SK-N-SH (cell line): ENCODE measurements around the gene DBP. TPM values are rescaled to one million over a fixed set of nuclear protein-coding genes. Genes with fewer than 3 reads are reported as not detected.

Source experiments
- CTCF ChIA-PET: fragments of 300-600, 350-600 bp; formaldehyde crosslinking; extraction: SDS; loops from one replicate; lab custom pipeline; 2021; lab: Yijun Ruan, JAX
- POLR2A ChIA-PET: fragments of 350-600 bp; sonication (Branson Sonifier 250); formaldehyde crosslinking; extraction: SDS; loops from one replicate; lab custom pipeline; 2020; ENCODE audit warnings: antibody characterized with exemption, inconsistent platforms; lab: Yijun Ruan, JAX
- DNase-seq: peaks from one replicate; pipeline ENCODE4 v3.0.0; 2012
- H2AFZ ChIP-seq: fragments of 200-600 bp; sonication (generic); 2 replicates; pipeline ENCODE4 v1.8.1; 2016; ENCODE audit warnings: antibody characterized with exemption, mild to moderate bottlenecking, low read depth
- H3F3A ChIP-seq: fragments of 200-600 bp; sonication (generic); replicated peaks from 2 replicates; pipeline ENCODE3; 2016; ENCODE audit warnings: antibody characterized with exemption, mild to moderate bottlenecking; ENCODE audit not compliant: insufficient read depth
- H3K27ac ChIP-seq, 2 experiments: fragments of 200-500 bp in 1 of 2; fragments of 200-600 bp in 1 of 2; sonication (Bioruptor generic) in 1 of 2; sonication (generic), shearing (Covaris generic) in 1 of 2; 2 replicates each; pipeline versions ENCODE4 v1.5.1 to v1.6.1; 2014 to 2016; ENCODE audit warnings: low read depth in 2 of 2, inconsistent platforms in 1 of 2, low read length in 1 of 2, mild to moderate bottlenecking in 1 of 2, mixed read lengths in 1 of 2
- H3K27me3 ChIP-seq: fragments of 200-600 bp; sonication (generic), shearing (Covaris generic); 2 replicates; pipeline ENCODE4 v1.6.1; 2016; ENCODE audit warnings: mixed run types; ENCODE audit not compliant: insufficient read depth
- H3K36me3 ChIP-seq, 2 experiments: fragments of 200-500 bp in 1 of 2; fragments of 200-600 bp in 1 of 2; sonication (Bioruptor generic) in 1 of 2; sonication (generic) in 1 of 2; replicated peaks in 1 of 2; 2 replicates each; pipeline versions ENCODE3 to v1.5.1; 2014 to 2016; ENCODE audit warnings: low read length in 1 of 2, mild to moderate bottlenecking in 1 of 2; ENCODE audit not compliant: insufficient read depth in 2 of 2, control insufficient read depth in 1 of 2
- H3K4me1 ChIP-seq, 2 experiments: fragments of 200-500 bp in 1 of 2; fragments of 200-600 bp in 1 of 2; sonication (Bioruptor generic) in 1 of 2; sonication (generic), shearing (Covaris generic) in 1 of 2; 2 replicates each; pipeline versions ENCODE4 v1.5.1 to v1.6.1; 2014 to 2016; ENCODE audit warnings: low read depth in 1 of 2, low read length in 1 of 2, mixed run types in 1 of 2; ENCODE audit not compliant: insufficient read depth in 2 of 2, control insufficient read depth in 1 of 2
- H3K4me2 ChIP-seq: fragments of 200-600 bp; sonication (generic), shearing (Covaris generic); 2 replicates; pipeline ENCODE4 v1.6.1; 2017; ENCODE audit warnings: mixed run types
- H3K4me3 ChIP-seq, 2 experiments: fragments of 200-500 bp in 1 of 2; fragments of 200-600 bp in 1 of 2; sonication (Bioruptor generic) in 1 of 2; sonication (generic), shearing (Covaris generic) in 1 of 2; 2 replicates each; pipeline versions ENCODE4 v1.5.1 to v1.8.1; 2014 to 2016; ENCODE audit warnings: low read depth in 2 of 2, inconsistent platforms in 1 of 2, low read length in 1 of 2, mild to moderate bottlenecking in 1 of 2, mixed read lengths in 1 of 2, moderate library complexity in 1 of 2
- H3K79me2 ChIP-seq: fragments of 200-600 bp; sonication (generic); 2 replicates; pipeline ENCODE4 v1.8.1; 2017; ENCODE audit warnings: mild to moderate bottlenecking; ENCODE audit not compliant: insufficient read depth
- H3K9ac ChIP-seq: fragments of 200-600 bp; sonication (generic); 2 replicates; pipeline ENCODE4 v1.6.1; 2017; ENCODE audit warnings: mixed run types
- H3K9me2 ChIP-seq: fragments of 200-600 bp; sonication (generic); 2 replicates; pipeline ENCODE4 v1.6.1; 2017; ENCODE audit warnings: mixed run types
- H3K9me3 ChIP-seq: fragments of 200-600 bp; sonication (generic); 2 replicates; pipeline ENCODE4 v1.6.1; 2017; ENCODE audit warnings: mixed run types, mild to moderate bottlenecking, moderate library complexity
- H4K20me1 ChIP-seq: fragments of 200-600 bp; sonication (generic); 2 replicates; pipeline ENCODE4 v1.6.1; 2017; ENCODE audit warnings: mild to moderate bottlenecking, mixed run types; ENCODE audit not compliant: insufficient read depth
- CTCF ChIP-seq: fragments of 200-600 bp; sonication (generic); IDR thresholded peaks from 2 replicates; pipeline ENCODE4 v1.6.1; 2017; ENCODE audit warnings: antibody characterized with exemption, mild to moderate bottlenecking, moderate library complexity
- ELF1 ChIP-seq: IDR thresholded peaks from 2 replicates; pipeline ENCODE4 v1.4.0; 2012
- EZH2phosphoT487 ChIP-seq: fragments of 200-600 bp; sonication (generic); IDR thresholded peaks from 2 replicates; pipeline ENCODE4 v1.6.1; 2017; ENCODE audit warnings: low read depth, mixed run types, mild to moderate bottlenecking, antibody characterized with exemption, moderate library complexity, borderline replicate concordance
- JUND ChIP-seq: IDR thresholded peaks from 2 replicates; pipeline ENCODE4 v1.4.0; 2012
- NRF1 ChIP-seq: IDR thresholded peaks from 2 replicates; pipeline ENCODE4 v1.6.1; 2012; ENCODE audit warnings: low read depth, mild to moderate bottlenecking, low read length
- PBX3 ChIP-seq: IDR thresholded peaks from 2 replicates; pipeline ENCODE4; 2012
- POLR2AphosphoS5 ChIP-seq: IDR thresholded peaks from 2 replicates; pipeline ENCODE4 v1.6.1; 2012; ENCODE audit warnings: low read depth, low read length
- RAD21 ChIP-seq: IDR thresholded peaks from 2 replicates; pipeline ENCODE4 v1.6.1; 2012; ENCODE audit warnings: mild to moderate bottlenecking, low read length
- RFX5 ChIP-seq: IDR thresholded peaks from 2 replicates; pipeline ENCODE4 v1.6.1; 2012; ENCODE audit warnings: mild to moderate bottlenecking, improper control_type of control experiment, low read length
- RXRA ChIP-seq: IDR thresholded peaks from 2 replicates; pipeline ENCODE4 v1.4.0; 2012; ENCODE audit warnings: low read depth, mild to moderate bottlenecking, borderline replicate concordance
- SIN3A ChIP-seq: IDR thresholded peaks from 2 replicates; pipeline ENCODE4 v1.6.1; 2012; ENCODE audit warnings: low read depth, mild to moderate bottlenecking, low read length, moderate library complexity, borderline replicate concordance
- SMC3 ChIP-seq: IDR thresholded peaks from 2 replicates; pipeline ENCODE4 v1.6.1; 2012; ENCODE audit warnings: low read depth, low read length, improper control_type of control experiment
- TAF1 ChIP-seq: IDR thresholded peaks from 2 replicates; pipeline ENCODE4 v1.6.1; 2012; ENCODE audit warnings: low read depth, mild to moderate bottlenecking, low read length, moderate library complexity, borderline replicate concordance
- TCF12 ChIP-seq: IDR thresholded peaks from 2 replicates; pipeline ENCODE4 v1.4.0; 2012
- USF2 ChIP-seq: fragments of 150-350 bp; IDR thresholded peaks from 2 replicates; pipeline ENCODE4 v1.6.1; 2017; ENCODE audit warnings: antibody characterized with exemption, low read length, low read depth, borderline replicate concordance
- YY1 ChIP-seq: IDR thresholded peaks from 2 replicates; pipeline ENCODE4 v1.4.0; 2012; ENCODE audit warnings: low read depth, mild to moderate bottlenecking
- ZBTB33 ChIP-seq: IDR thresholded peaks from 2 replicates; pipeline ENCODE4 v1.4.0; 2012; ENCODE audit warnings: low read depth, borderline replicate concordance
- WGBS: methylation state at CpG from one replicate; pipeline ENCODE4 v1.1.6; 2017; ENCODE audit warnings: low lambda C conversion rate; 5-methylcytosine and 5-hydroxymethylcytosine counted together
- polyA plus RNA-seq, 3 experiments: library from polyadenylated mRNA; depleted of rRNA; stranded (reverse); fragments of >200 nt; gene quantifications; 2 replicates each; pipeline ENCODE4 v1.2.3, GENCODE V29; 2012

The DBP gene
- polyA plus RNA-seq, 1 of the 3 experiments (the other 2 are of a cell fraction), result 12.6 TPM

- TF ChIP-seq NRF1 (no peak), CTCF (no peak), PBX3 (no peak), RAD21 (no peak)
Observed at GRCh38 chr19:48641850-48642249, 4.7 kb upstream of the DBP start (continued).

- Histone ChIP-seq H2AFZ (no peak overlapping the region), H3K4me2 (no peak overlapping the region), H4K20me1 (no peaks in the 10 kb centered on the region), H3K4me3 (no peak overlapping the region)
- no peak for DNase-seq
- TF ChIP-seq EZH2phosphoT487 (no peak), ZBTB33 (no peak), ELF1 (no peak), TAF1 (no peak)
- TF ChIP-seq, all 33 proteins: peak for 0
- Histone ChIP-seq H3F3A (peaks cover 23% of the 10 kb centered on the region), H3K9ac (no peak overlapping the region), H3K27ac (no peak overlapping the region), H3K27me3 (no peaks in the 10 kb centered on the region), H3K9me2 (no peaks in the 10 kb centered on the region), H3K4me1 (peaks cover 16 to 28% of the 10 kb centered on the region in 2 experiments), H3K9me3 (no peaks in the 10 kb centered on the region), H3K36me3 (no peaks in the 10 kb centered on the region), H3K79me2 (no peaks in the 10 kb centered on the region)
- 85% methylated on average over 30 of the region's 33 CpGs for WGBS
- POLR2A ChIA-PET, result no interaction called here
- CTCF ChIA-PET, result no interaction called here
Observed at GRCh38 chr19:48639483-48640375, 2.5 kb upstream of the DBP start.

- Histone ChIP-seq H4K20me1 (no peaks in the 10 kb centered on the region), H3K9ac (no peak overlapping the region), H3K4me3 (no peak overlapping the region; a peak in 1 of 4 replicates), H3K9me3 (no peaks in the 10 kb centered on the region), H3K9me2 (no peaks in the 10 kb centered on the region), H3K4me1 (peaks cover 17 to 28% of the 10 kb centered on the region in 2 experiments), H3F3A (peaks cover 28% of the 10 kb centered on the region), H3K79me2 (no peaks in the 10 kb centered on the region), H3K4me2 (peak overlapping the region; percentile 99), H3K36me3 (no peaks in the 10 kb centered on the region), H3K27me3 (no peaks in the 10 kb centered on the region), H2AFZ (no peak overlapping the region), H3K27ac (peak overlapping the region; percentile 62 to 99; a peak in 3 of 4 replicates)
- ChIA-PET CTCF (no interaction called here), POLR2A (no interaction called here)
- WGBS, result 87% methylated on average over 16 of the region's 16 CpGs
- peak; percentile 69 for DNase-seq
- no peak for TF ChIP-seq SMC3
- no peak for TF ChIP-seq POLR2AphosphoS5
- TF ChIP-seq USF2, result no peak
- TF ChIP-seq EZH2phosphoT487, result no peak
- TF ChIP-seq RXRA, result no peak
- no peak for TF ChIP-seq NRF1
- TF ChIP-seq RFX5, result no peak
- TF ChIP-seq JUND, result no peak
- no peak for TF ChIP-seq ZBTB33
- no peak for TF ChIP-seq TCF12
- TF ChIP-seq YY1, result no peak
- TF ChIP-seq SIN3A, result no peak
Observed at GRCh38 chr19:48638831-48639381, 1.7 kb upstream of the DBP start.
